Body of pancreas (tissue), 4 donors: Measurements from ENCODE around the gene DLG3. TPM values are rescaled to one million over a fixed set of nuclear protein-coding genes. Genes with fewer than 3 reads are reported as not detected.
"Not testable (repeated sequence)": the region's sequence is repeated elsewhere in the genome, so short reads cannot be mapped to it uniquely, and the experiment has no call there.

Experiments used
- ATAC-seq: fragments of 150-250 bp; one replicate; pipeline ENCODE4 v1.9.1; 2016
- DNase-seq, 4 donors: peaks; one replicate each; pipeline ENCODE4 v3.0.0-alpha.2; 2019
- H3K27ac ChIP-seq, 4 donors: fragments of 200-600 bp; sonication (generic); 1 replicate in 3 of 4; 2 replicates in 1 of 4; pipeline versions ENCODE4 v1.5.1 to v1.6.1; 2016 to 2019; ENCODE audit warnings: mild to moderate bottlenecking in 1 of 4, mixed read lengths in 1 of 4, moderate library complexity in 1 of 4
- H3K27me3 ChIP-seq, 2 donors: fragments of 200-600 bp; sonication (generic); one replicate each; pipeline ENCODE4 v1.6.0; 2016; ENCODE audit warnings: mild to moderate bottlenecking in 1 of 2
- H3K36me3 ChIP-seq, 2 donors: fragments of 200-600 bp; sonication (generic); replicated peaks in 1 of 2; 2 replicates each; pipeline ENCODE4 v1.5.1; 2016; ENCODE audit warnings: low read depth in 2 of 2; ENCODE audit not compliant: insufficient read depth in 1 of 2
- H3K4me1 ChIP-seq: fragments of 200-600 bp; sonication (generic); one replicate; pipeline ENCODE4 v1.6.0; 2016
- H3K4me3 ChIP-seq, 2 donors: fragments of 200-600 bp; sonication (generic); 1 replicate in 1 of 2; 2 replicates in 1 of 2; pipeline ENCODE4 v1.5.1; 2016 to 2019
- H3K9me3 ChIP-seq, 3 donors: fragments of 200-600 bp; sonication (generic); 1 replicate in 2 of 3; 2 replicates in 1 of 3; pipeline ENCODE4 v1.5.1; 2016
- POLR2A ChIP-seq, 3 donors: fragments of 450-650 bp; IDR thresholded peaks; one replicate each; pipeline ENCODE4 v1.6.1; 2016; ENCODE audit warnings: antibody characterized with exemption in 3 of 3, mild to moderate bottlenecking in 2 of 3
- WGBS, 2 donors: methylation state at CpG; one replicate each; pipeline ENCODE4 v1.1.5; 2017; 5-methylcytosine and 5-hydroxymethylcytosine counted together
- intact Hi-C: fragments of 100-400 bp; cut with DNase I; formaldehyde crosslinking; loops from one replicate; pipeline ENCODE4 v1.15.1; 2023
- total RNA-seq, 2 donors: library from RNA; depleted of rRNA; stranded (reverse); fragments of >200 nt; gene quantifications; one replicate each; pipeline ENCODE4 v1.1.0, GENCODE V29; 2016
- TF ChIP-seq, protein P1 (sequence below), 7 experiments: fragments of 450-650 bp in 4 of 7; fragments of 200-600 bp in 3 of 7; sonication (generic) in 3 of 7; IDR thresholded peaks; one replicate each; pipeline ENCODE4 v1.5.1; 2016 to 2019; ENCODE audit warnings: antibody characterized with exemption in 7 of 7

The DLG3 gene
- total RNA-seq: 10 to 100 TPM; 26.0 to 26.7 TPM

GRCh38 chrX:70444326-70444945, at the start of gene DLG3:
DLG3 (plus strand) TSS chrX:70444835; CDS start chrX:70445202, 367 bp downstream.
- Histone ChIP-seq H3K36me3 (no peaks in the 10 kb centered on the region), H3K9me3 (no peaks in the 10 kb centered on the region), H3K27me3 (no peaks in the 10 kb centered on the region), H3K4me3 (no peak within 1 kb of the TSS), H3K27ac (no peak within 1 kb of the TSS), H3K4me1 (peaks cover 7% of the 10 kb centered on the region)
- intact Hi-C loops: no loop called here
- whole genome bisulfite sequencing, 2 donors: 14 to 100% methylated on average over 1 to 18 of the region's 21 CpGs
- DNase-seq (peak in 2 of 4 donors; percentile 19 to 40), ATAC-seq (no peak)
- TF ChIP-seq POLR2A (IDR thresholded peaks at IDR 0.05): no peak
- TF ChIP-seq, protein P1, sequence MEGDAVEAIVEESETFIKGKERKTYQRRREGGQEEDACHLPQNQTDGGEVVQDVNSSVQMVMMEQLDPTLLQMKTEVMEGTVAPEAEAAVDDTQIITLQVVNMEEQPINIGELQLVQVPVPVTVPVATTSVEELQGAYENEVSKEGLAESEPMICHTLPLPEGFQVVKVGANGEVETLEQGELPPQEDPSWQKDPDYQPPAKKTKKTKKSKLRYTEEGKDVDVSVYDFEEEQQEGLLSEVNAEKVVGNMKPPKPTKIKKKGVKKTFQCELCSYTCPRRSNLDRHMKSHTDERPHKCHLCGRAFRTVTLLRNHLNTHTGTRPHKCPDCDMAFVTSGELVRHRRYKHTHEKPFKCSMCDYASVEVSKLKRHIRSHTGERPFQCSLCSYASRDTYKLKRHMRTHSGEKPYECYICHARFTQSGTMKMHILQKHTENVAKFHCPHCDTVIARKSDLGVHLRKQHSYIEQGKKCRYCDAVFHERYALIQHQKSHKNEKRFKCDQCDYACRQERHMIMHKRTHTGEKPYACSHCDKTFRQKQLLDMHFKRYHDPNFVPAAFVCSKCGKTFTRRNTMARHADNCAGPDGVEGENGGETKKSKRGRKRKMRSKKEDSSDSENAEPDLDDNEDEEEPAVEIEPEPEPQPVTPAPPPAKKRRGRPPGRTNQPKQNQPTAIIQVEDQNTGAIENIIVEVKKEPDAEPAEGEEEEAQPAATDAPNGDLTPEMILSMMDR (IDR thresholded peaks at IDR 0.05): no peak

DNA sequence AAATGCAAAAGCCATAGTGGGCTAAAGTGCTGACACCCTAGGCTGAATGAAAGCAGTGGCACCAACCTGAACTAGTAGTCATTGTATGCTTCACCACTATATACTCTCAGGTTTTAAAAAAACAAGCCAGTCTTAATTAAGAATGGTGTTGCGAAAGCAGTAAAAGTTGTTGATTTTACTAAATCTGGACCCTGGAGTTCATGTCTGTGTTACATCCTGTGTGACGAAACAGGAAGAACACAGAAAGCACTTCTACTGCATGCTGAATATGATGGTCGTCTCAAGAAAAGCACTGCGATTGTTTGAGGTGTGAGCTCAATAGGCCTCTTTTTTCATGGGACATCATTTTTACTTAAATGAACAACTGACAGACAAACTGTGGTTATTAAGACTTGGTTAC, 45.7 kb upstream of the DLG3 start:
- no peak overlapping the region for H3K27ac ChIP-seq
- H3K9me3 ChIP-seq: no peaks in the 10 kb centered on the region
- H3K4me3 ChIP-seq: no peak overlapping the region
- no peaks in the 10 kb centered on the region for H3K36me3 ChIP-seq
- no peaks in the 10 kb centered on the region for H3K4me1 ChIP-seq
- TF ChIP-seq, protein P1 (IDR thresholded peaks at IDR 0.05): no peak
- TF ChIP-seq POLR2A (IDR thresholded peaks at IDR 0.05): no peak
- WGBS, 2 donors: 61 to 82% methylated on average over 4 of the region's 4 CpGs
- intact Hi-C loops: no loop called here
- peaks cover 0 to 3% of the 10 kb centered on the region in 2 donors for H3K27me3 ChIP-seq
- no peak for DNase-seq
- no peak for ATAC-seq

- intact Hi-C loops, H3K36me3 ChIP-seq: not testable (repeated sequence)
- 100% methylated on average over 1 of the region's 3 CpGs for WGBS, 2 donors
Observed at GRCh38 chrX:70400181-70400580, 44.5 kb upstream of the DLG3 start.

GRCh38 chrX:70402721-70403120, 41.9 kb upstream of the DLG3 start:
- no peaks in the 10 kb centered on the region for H3K4me1 ChIP-seq
- ATAC-seq (no peak), DNase-seq (no peak)
- no peaks in the 10 kb centered on the region for H3K36me3 ChIP-seq
- no peak for TF ChIP-seq POLR2A (IDR thresholded peaks at IDR 0.05)
- TF ChIP-seq, protein P1 (IDR thresholded peaks at IDR 0.05): no peak
- no peak overlapping the region for H3K27ac ChIP-seq
- peaks cover 0 to 3% of the 10 kb centered on the region in 2 donors for H3K27me3 ChIP-seq
- 85 to 89% methylated on average over 2 of the region's 2 CpGs for WGBS, 2 donors
- intact Hi-C loops: no loop called here
- no peaks in the 10 kb centered on the region for H3K9me3 ChIP-seq
- H3K4me3 ChIP-seq: no peak overlapping the region

More at GRCh38 chrX:70400181-70400580, 44.5 kb upstream of the DLG3 start:
- H3K27me3 ChIP-seq, H3K9me3 ChIP-seq, H3K4me1 ChIP-seq, H3K4me3 ChIP-seq, DNase-seq, ATAC-seq, H3K27ac ChIP-seq: not testable (repeated sequence)

DNA sequence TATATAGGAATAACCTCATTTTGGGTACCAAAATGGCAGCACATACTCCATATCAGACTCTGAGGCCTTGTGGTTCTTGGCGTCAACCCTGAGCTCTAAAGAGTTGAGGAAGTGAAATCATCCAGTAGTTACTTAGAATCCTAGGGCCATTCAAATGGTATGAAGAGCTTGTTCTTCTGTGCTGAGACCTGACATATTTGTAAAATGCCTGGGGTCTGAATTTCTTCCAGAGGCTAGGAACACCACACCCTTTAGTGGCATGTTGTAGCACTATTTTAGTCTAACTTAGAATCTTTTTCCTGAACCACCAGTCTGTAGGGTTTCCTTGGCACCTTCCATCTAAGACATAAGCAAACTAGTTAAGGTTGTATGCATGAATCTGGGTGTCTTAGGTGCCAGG, 39.6 kb upstream of the DLG3 start:
- whole genome bisulfite sequencing, 2 donors: no CpG with 5 or more reads among the region's 1 CpG
- Histone ChIP-seq H3K4me1 (no peaks in the 10 kb centered on the region), H3K27me3 (peaks cover 0 to 3% of the 10 kb centered on the region in 2 donors), H3K27ac (no peak overlapping the region), H3K36me3 (no peaks in the 10 kb centered on the region), H3K4me3 (no peak overlapping the region), H3K9me3 (no peaks in the 10 kb centered on the region)
- intact Hi-C loops: no loop called here
- TF ChIP-seq POLR2A (IDR thresholded peaks at IDR 0.05): no peak
- TF ChIP-seq, protein P1 (IDR thresholded peaks at IDR 0.05): no peak
- no peak for ATAC-seq
- DNase-seq: no peak
